HG03571 (cell line): ENCODE results near the gene GDF9.
A peak's percentile ranks its signal among the peaks of the same experiment; 100 is the strongest.
"Not testable (repeated sequence)": the region's sequence is repeated elsewhere in the genome, so short reads cannot be mapped to it uniquely, and the experiment has no call there.

ENCODE experiments used
- ATAC-seq: cut with Tn5 transposase; IDR thresholded peaks from one replicate; pipeline ENCODE4 v1.9.1; 2021; ENCODE audit not compliant: unreplicated experiment

Gene GDF9

GRCh38 chr5:132873119-132873929 is 7.1 kb upstream of the GDF9 start, which contains the start of gene LEAP2:
LEAP2 (plus strand) TSS chr5:132873668; CDS start chr5:132873695, 27 bp downstream.
- no peak for ATAC-seq

- no peak for ATAC-seq
Observed at GRCh38 chr5:132872788-132873118, 6.5 kb upstream of the GDF9 start.

- no peak for ATAC-seq
Observed at GRCh38 chr5:132871459-132872284, 5.4 kb upstream of the GDF9 start.

GRCh38 chr5:132870801-132871200 is 4.5 kb upstream of the GDF9 start:
- ATAC-seq = no peak

- ATAC-seq = no peak
Observed at GRCh38 chr5:132868754-132869153, 2.5 kb upstream of the GDF9 start.

- ATAC-seq = peak; percentile 10
Observed at GRCh38 chr5:132867046-132867451, 780 bp upstream of the GDF9 start.

- peak; percentile 15 for ATAC-seq
Observed at GRCh38 chr5:132865668-132866341, 464 bp downstream of the GDF9 start.

GRCh38 chr5:132860742-132861141 is 5.5 kb downstream of the GDF9 start:
- ATAC-seq = no peak

- ATAC-seq = no peak
Observed at GRCh38 chr5:132859889-132860437, 6.3 kb downstream of the GDF9 start.

- ATAC-seq = no peak
Observed at GRCh38 chr5:132856011-132856410, 10.3 kb downstream of the GDF9 start.

GRCh38 chr5:132854992-132855391 is 11.3 kb downstream of the GDF9 start:
- ATAC-seq = not testable (repeated sequence)

GRCh38 chr5:132854301-132854700 is 12.0 kb downstream of the GDF9 start:
- no peak for ATAC-seq

GRCh38 chr5:132853790-132854189 is 12.5 kb downstream of the GDF9 start:
- ATAC-seq = no peak

GRCh38 chr5:132853323-132853722 is 12.9 kb downstream of the GDF9 start:
- ATAC-seq = no peak

GRCh38 chr5:132850066-132850465 is 16.2 kb downstream of the GDF9 start:
- ATAC-seq = no peak

GRCh38 chr5:132849347-132849746 is 16.9 kb downstream of the GDF9 start:
- ATAC-seq = no peak

GRCh38 chr5:132848270-132848669 is 18.0 kb downstream of the GDF9 start:
- no peak for ATAC-seq

GRCh38 chr5:132841305-132841704 is 25.0 kb downstream of the GDF9 start:
- ATAC-seq = no peak

GRCh38 chr5:132840896-132841295 is 25.4 kb downstream of the GDF9 start:
- ATAC-seq = no peak

- no peak for ATAC-seq
Observed at GRCh38 chr5:132840313-132840712, 26.0 kb downstream of the GDF9 start.
